Esophagus muscularis mucosa (tissue), 4 donors: ENCODE measurements around the gene GLIS1. TPM values are rescaled to one million over a fixed set of nuclear protein-coding genes. Genes with fewer than 3 reads are reported as not detected.

Experiments
- DNase-seq: peaks from one replicate; pipeline ENCODE4 v3.0.0-alpha.2; 2017; ENCODE audit errors: extremely low spot score
- H3K27ac ChIP-seq, 4 donors: fragments of 200-600 bp; sonication (generic); replicated peaks in 1 of 4; 1 replicate in 3 of 4; 2 replicates in 1 of 4; pipeline ENCODE4 v1.5.1; 2016 to 2019; ENCODE audit warnings: mild to moderate bottlenecking in 1 of 4
- H3K27me3 ChIP-seq, 4 donors: fragments of 200-600 bp; sonication (generic); one replicate each; pipeline versions ENCODE4 v1.5.1 to v1.6.0; 2016 to 2019
- H3K36me3 ChIP-seq, 4 donors: fragments of 200-600 bp; sonication (generic); one replicate each; pipeline ENCODE4 v1.5.1; 2016 to 2019
- H3K4me1 ChIP-seq, 4 donors: fragments of 200-600 bp; sonication (generic); one replicate each; pipeline ENCODE4 v1.5.1; 2016 to 2019
- H3K4me3 ChIP-seq, 4 donors: fragments of 200-600 bp; sonication (generic); 1 replicate in 2 of 4; 2 replicates in 2 of 4; pipeline ENCODE4 v1.5.1; 2016 to 2019; ENCODE audit warnings: mild to moderate bottlenecking in 4 of 4, moderate library complexity in 1 of 4
- H3K9me3 ChIP-seq, 4 donors: fragments of 200-600 bp; sonication (generic); 1 replicate in 3 of 4; 2 replicates in 1 of 4; pipeline ENCODE4 v1.5.1; 2016 to 2019
- CTCF ChIP-seq, 3 experiments: fragments of 200-600 bp in 2 of 3; fragments of 450-650 bp in 1 of 3; sonication (generic) in 2 of 3; IDR thresholded peaks; one replicate each; pipeline ENCODE4 v1.5.1; 2017 to 2019; ENCODE audit warnings: antibody characterized with exemption in 3 of 3, mild to moderate bottlenecking in 2 of 3, moderate library complexity in 1 of 3
- EP300 ChIP-seq: sonication (generic); formaldehyde crosslinking; IDR thresholded peaks from one replicate; pipeline ENCODE4 v1.6.1; 2017; ENCODE audit warnings: antibody characterized with exemption
- POLR2A ChIP-seq: fragments of 450-650 bp; IDR thresholded peaks from one replicate; pipeline ENCODE4 v1.6.1; 2017; ENCODE audit warnings: antibody characterized with exemption, moderate library complexity, mild to moderate bottlenecking, low read depth
- POLR2AphosphoS5 ChIP-seq, 2 donors: sonication (generic); formaldehyde crosslinking; IDR thresholded peaks; one replicate each; pipeline ENCODE4 v1.6.1; 2017; ENCODE audit warnings: antibody characterized with exemption in 2 of 2
- WGBS: methylation state at CpG from one replicate; pipeline ENCODE4 v1.1.5; 2018; 5-methylcytosine and 5-hydroxymethylcytosine counted together
- intact Hi-C: fragments of 100-400 bp; cut with DNase I; formaldehyde crosslinking; loops from one replicate; pipeline ENCODE4 v1.15.1; 2023
- total RNA-seq, 4 donors: library from RNA; depleted of rRNA; stranded (reverse); fragments of >200 nt; gene quantifications; one replicate each; pipeline versions ENCODE4 v1.1.0 to v1.2.1, GENCODE V29; 2016

The GLIS1 gene
- total RNA-seq, 4 donors from 2014 or later = 0.17 to 0.42 TPM; not detected in 2

- Histone ChIP-seq H3K27ac (no peak overlapping the region), H3K36me3 (no peaks in the 10 kb centered on the region), H3K27me3 (peaks cover 0 to 75% (median 0%) of the 10 kb centered on the region in 4 donors), H3K4me3 (no peak overlapping the region), H3K4me1 (peaks cover 0 to 2% (median 0%) of the 10 kb centered on the region in 4 donors), H3K9me3 (no peaks in the 10 kb centered on the region)
- DNase-seq = no peak
- intact Hi-C loops = no loop called here
- TF ChIP-seq POLR2A = no peak
- no peak for TF ChIP-seq EP300
- TF ChIP-seq CTCF (IDR thresholded peaks at IDR 0.05) = no peak
- no peak for TF ChIP-seq POLR2AphosphoS5 (IDR thresholded peaks at IDR 0.05)
- 84% methylated on average over 11 of the region's 11 CpGs for WGBS
Measured at GRCh38 chr1:53690411-53690810, 48.6 kb downstream of the GLIS1 start.

DNA sequence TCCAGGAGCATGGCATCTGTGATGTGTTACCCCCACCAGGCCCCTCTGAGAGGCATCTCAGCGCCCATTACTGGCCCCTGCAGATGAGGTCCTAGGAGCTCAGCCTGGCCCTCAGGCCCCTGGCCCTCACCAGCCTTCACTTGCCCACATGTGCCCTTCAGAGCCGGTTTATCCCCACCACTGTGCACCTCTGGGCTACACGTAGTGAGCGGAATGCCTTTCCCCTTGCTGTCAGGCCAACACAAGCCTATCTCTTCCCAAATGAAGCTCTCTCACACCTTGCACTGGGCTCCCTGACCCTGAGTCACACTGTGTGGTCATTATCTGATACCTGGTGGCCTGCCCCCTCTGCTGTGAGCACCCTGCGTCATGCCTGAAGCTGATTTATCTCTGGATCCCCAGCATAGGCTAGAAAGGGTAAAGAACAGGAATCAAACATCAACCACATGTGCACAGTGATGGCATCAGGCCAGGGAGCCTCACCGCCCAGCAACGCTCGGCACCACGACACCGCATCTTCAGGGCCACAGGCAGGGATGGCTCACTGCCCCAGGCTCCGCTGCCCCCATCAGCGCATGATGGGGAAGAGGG is 49.1 kb downstream of the GLIS1 start:
- intact Hi-C loops = no loop called here
- Histone ChIP-seq H3K4me1 (peaks cover 0 to 8% (median 0%) of the 10 kb centered on the region in 4 donors), H3K9me3 (no peaks in the 10 kb centered on the region), H3K4me3 (no peak overlapping the region), H3K27me3 (peaks cover 0 to 81% (median 0%) of the 10 kb centered on the region in 4 donors), H3K36me3 (no peaks in the 10 kb centered on the region), H3K27ac (no peak overlapping the region)
- TF ChIP-seq EP300 (no peak), CTCF (IDR thresholded peaks at IDR 0.05) (no peak), POLR2AphosphoS5 (IDR thresholded peaks at IDR 0.05) (no peak), POLR2A (no peak)
- WGBS = 95% methylated on average over 12 of the region's 12 CpGs
- DNase-seq = no peak

DNA sequence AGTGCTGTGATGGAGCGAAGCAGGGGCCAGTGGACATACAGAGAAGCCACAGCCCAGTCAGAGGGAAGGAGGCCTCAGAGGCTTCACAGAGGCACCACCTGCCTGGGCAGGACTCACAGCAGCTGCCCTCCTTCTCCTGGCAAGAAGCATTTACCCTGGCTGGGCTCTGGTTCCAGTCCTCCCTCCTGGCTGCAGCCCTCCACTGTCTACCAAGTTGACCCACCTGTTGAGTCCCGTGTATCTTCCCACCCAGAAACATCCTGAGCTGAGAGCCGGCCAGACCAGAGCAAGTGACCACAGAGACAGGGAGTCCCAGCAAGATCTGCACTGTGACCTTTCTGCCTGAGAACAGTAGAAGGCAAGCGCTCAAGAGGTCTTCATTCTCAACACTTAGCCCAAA is 49.7 kb downstream of the GLIS1 start:
- no peak overlapping the region for H3K4me3 ChIP-seq
- H3K9me3 ChIP-seq = no peaks in the 10 kb centered on the region
- peaks cover 0 to 10% (median 0%) of the 10 kb centered on the region in 4 donors for H3K4me1 ChIP-seq
- intact Hi-C loops = no loop called here
- peaks cover 0 to 86% (median 0%) of the 10 kb centered on the region in 4 donors for H3K27me3 ChIP-seq
- no peak for DNase-seq
- TF ChIP-seq CTCF (IDR thresholded peaks at IDR 0.05) (no peak), POLR2A (no peak), EP300 (no peak), POLR2AphosphoS5 (IDR thresholded peaks at IDR 0.05) (no peak)
- 89% methylated on average over 4 of the region's 4 CpGs for WGBS
- no peaks in the 10 kb centered on the region for H3K36me3 ChIP-seq
- H3K27ac ChIP-seq = no peak overlapping the region

GRCh38 chr1:53688381-53689102 is 50.4 kb downstream of the GLIS1 start:
- H3K36me3 ChIP-seq = no peaks in the 10 kb centered on the region
- H3K4me3 ChIP-seq = no peak overlapping the region
- 82% methylated on average over 10 of the region's 10 CpGs for WGBS
- H3K9me3 ChIP-seq = no peaks in the 10 kb centered on the region
- peaks cover 0 to 10% (median 0%) of the 10 kb centered on the region in 4 donors for H3K4me1 ChIP-seq
- H3K27me3 ChIP-seq = peaks cover 0 to 85% (median 0%) of the 10 kb centered on the region in 4 donors
- no peak overlapping the region for H3K27ac ChIP-seq
- no peak for DNase-seq
- intact Hi-C loops = no loop called here
- TF ChIP-seq CTCF (IDR thresholded peaks at IDR 0.05) = no peak
- no peak for TF ChIP-seq POLR2AphosphoS5 (IDR thresholded peaks at IDR 0.05)
- TF ChIP-seq EP300 = no peak
- no peak for TF ChIP-seq POLR2A
